Suprapubic skin (tissue), 4 donors: Measurements from ENCODE around the gene PARP11. TPM values are rescaled to one million over a fixed set of nuclear protein-coding genes. Genes with fewer than 3 reads are reported as not detected.

Experiments
- DNase-seq, 2 donors: peaks; one replicate each; pipeline ENCODE4 v3.0.0-alpha.2; 2019; ENCODE audit warnings: low spot score in 2 of 2
- H3K27ac ChIP-seq: fragments of 200-600 bp; sonication (generic); one replicate; pipeline ENCODE4 v1.5.1; 2019
- H3K27me3 ChIP-seq: fragments of 200-600 bp; sonication (generic); one replicate; pipeline ENCODE4 v1.5.1; 2019
- H3K36me3 ChIP-seq: fragments of 200-600 bp; sonication (generic); one replicate; pipeline ENCODE4 v1.5.1; 2019
- H3K4me1 ChIP-seq: fragments of 200-600 bp; sonication (generic); one replicate; pipeline ENCODE4 v1.5.1; 2019
- H3K4me3 ChIP-seq: fragments of 200-600 bp; sonication (generic); one replicate; pipeline ENCODE4 v1.5.1; 2019; ENCODE audit warnings: mild to moderate bottlenecking
- H3K9me3 ChIP-seq: fragments of 200-600 bp; sonication (generic); one replicate; pipeline ENCODE4 v1.5.1; 2019
- CTCF ChIP-seq, 2 donors: fragments of 200-600 bp in 1 of 2; fragments of 450-650 bp in 1 of 2; sonication (generic) in 1 of 2; IDR thresholded peaks; one replicate each; pipeline ENCODE4 v1.5.1; 2016 to 2019; ENCODE audit warnings: antibody characterized with exemption in 2 of 2, mild to moderate bottlenecking in 1 of 2, moderate library complexity in 1 of 2
- EP300 ChIP-seq: sonication (generic); formaldehyde crosslinking; IDR thresholded peaks from one replicate; pipeline ENCODE4 v1.6.1; 2017; ENCODE audit warnings: antibody characterized with exemption
- POLR2A ChIP-seq, 2 donors: fragments of 450-650 bp; IDR thresholded peaks; one replicate each; pipeline ENCODE4 v1.6.1; 2017; ENCODE audit warnings: antibody characterized with exemption in 2 of 2, mild to moderate bottlenecking in 2 of 2, moderate library complexity in 2 of 2
- POLR2AphosphoS5 ChIP-seq, 3 donors: sonication (generic); formaldehyde crosslinking; IDR thresholded peaks; one replicate each; pipeline ENCODE4 v1.6.1; 2017; ENCODE audit warnings: antibody characterized with exemption in 3 of 3
- WGBS: methylation state at CpG from one replicate; pipeline ENCODE4 v1.1.5; 2018; 5-methylcytosine and 5-hydroxymethylcytosine counted together
- total RNA-seq, 4 donors: library from RNA; depleted of rRNA; stranded (reverse); fragments of >200 nt; gene quantifications; one replicate each; pipeline ENCODE4 v1.1.0, GENCODE V29; 2016

Gene PARP11
- total RNA-seq, 4 donors from 2014 or later = 2.3 to 5.8 (median 3.6) TPM

GRCh38 chr12:3913278-3913677 is 40.1 kb upstream of the PARP11 start:
- H3K4me3 ChIP-seq = no peak overlapping the region
- no peaks in the 10 kb centered on the region for H3K4me1 ChIP-seq
- DNase-seq = no peak
- no peak overlapping the region for H3K27ac ChIP-seq
- no peaks in the 10 kb centered on the region for H3K9me3 ChIP-seq
- no peaks in the 10 kb centered on the region for H3K36me3 ChIP-seq
- 73% methylated on average over 5 of the region's 5 CpGs for WGBS
- peaks cover 4% of the 10 kb centered on the region for H3K27me3 ChIP-seq
- TF ChIP-seq CTCF (IDR thresholded peaks at IDR 0.05) = no peak
- no peak for TF ChIP-seq POLR2AphosphoS5 (IDR thresholded peaks at IDR 0.05)
- no peak for TF ChIP-seq EP300
- TF ChIP-seq POLR2A (IDR thresholded peaks at IDR 0.05) = no peak

GRCh38 chr12:3912863-3913262 is 39.7 kb upstream of the PARP11 start:
- H3K4me1 ChIP-seq = no peaks in the 10 kb centered on the region
- H3K27me3 ChIP-seq = peaks cover 7% of the 10 kb centered on the region
- 91% methylated on average over 3 of the region's 3 CpGs for WGBS
- DNase-seq = no peak
- TF ChIP-seq CTCF (IDR thresholded peaks at IDR 0.05) = no peak
- no peak for TF ChIP-seq POLR2A (IDR thresholded peaks at IDR 0.05)
- no peak for TF ChIP-seq POLR2AphosphoS5 (IDR thresholded peaks at IDR 0.05)
- no peak for TF ChIP-seq EP300
- H3K36me3 ChIP-seq = no peaks in the 10 kb centered on the region
- no peak overlapping the region for H3K27ac ChIP-seq
- no peak overlapping the region for H3K4me3 ChIP-seq
- no peaks in the 10 kb centered on the region for H3K9me3 ChIP-seq

- Histone ChIP-seq H3K4me3 (no peak overlapping the region), H3K9me3 (no peaks in the 10 kb centered on the region), H3K27ac (no peak overlapping the region), H3K36me3 (no peaks in the 10 kb centered on the region), H3K27me3 (peaks cover 7% of the 10 kb centered on the region), H3K4me1 (no peaks in the 10 kb centered on the region)
- DNase-seq = no peak
- TF ChIP-seq EP300 = no peak
- no peak for TF ChIP-seq POLR2AphosphoS5 (IDR thresholded peaks at IDR 0.05)
- no peak for TF ChIP-seq POLR2A (IDR thresholded peaks at IDR 0.05)
- no peak for TF ChIP-seq CTCF (IDR thresholded peaks at IDR 0.05)
- WGBS = 100% methylated on average over 1 of the region's 1 CpG
Observed at GRCh38 chr12:3911409-3911808, 38.2 kb upstream of the PARP11 start.

GRCh38 chr12:3905664-3906063 is 32.5 kb upstream of the PARP11 start:
- Histone ChIP-seq H3K4me1 (no peaks in the 10 kb centered on the region), H3K27me3 (peaks cover 8% of the 10 kb centered on the region), H3K27ac (no peak overlapping the region), H3K4me3 (no peak overlapping the region), H3K36me3 (no peaks in the 10 kb centered on the region), H3K9me3 (no peaks in the 10 kb centered on the region)
- no peak for DNase-seq
- TF ChIP-seq POLR2AphosphoS5 (IDR thresholded peaks at IDR 0.05) (no peak), POLR2A (IDR thresholded peaks at IDR 0.05) (no peak), EP300 (no peak), CTCF (IDR thresholded peaks at IDR 0.05) (no peak)
- WGBS = 82% methylated on average over 5 of the region's 5 CpGs

- no peaks in the 10 kb centered on the region for H3K9me3 ChIP-seq
- no peaks in the 10 kb centered on the region for H3K4me1 ChIP-seq
- H3K27me3 ChIP-seq = peaks cover 8% of the 10 kb centered on the region
- no peak overlapping the region for H3K27ac ChIP-seq
- TF ChIP-seq EP300 (no peak), POLR2AphosphoS5 (IDR thresholded peaks at IDR 0.05) (no peak), CTCF (IDR thresholded peaks at IDR 0.05) (no peak), POLR2A (IDR thresholded peaks at IDR 0.05) (no peak)
- H3K36me3 ChIP-seq = no peaks in the 10 kb centered on the region
- no peak overlapping the region for H3K4me3 ChIP-seq
- 50% methylated on average over 2 of the region's 2 CpGs for WGBS
- no peak for DNase-seq
Observed at GRCh38 chr12:3904999-3905398, 31.8 kb upstream of the PARP11 start.
